ENCODE measurements around the gene CHRDL1.

Gene CHRDL1

DNA sequence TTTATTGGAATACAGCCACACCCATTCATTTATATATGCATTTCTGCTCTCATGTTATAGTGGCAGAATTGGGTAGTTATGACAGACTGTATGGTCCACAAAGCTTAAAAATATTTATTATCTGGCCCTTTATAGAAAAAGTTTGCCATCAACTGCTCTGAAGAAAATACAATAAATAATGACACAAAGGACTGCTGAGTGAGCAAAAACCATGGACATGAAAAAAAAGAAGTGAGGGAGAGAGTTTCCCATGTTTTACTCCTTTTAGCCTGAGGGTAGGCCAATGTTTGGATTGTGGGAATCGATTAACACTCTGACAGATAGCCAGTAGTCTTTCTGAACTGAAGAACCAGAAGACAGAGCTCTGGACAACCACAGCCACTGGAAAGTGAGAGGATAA is 149.2 kb downstream of the CHRDL1 start:
- no peak for DNase-seq
- Histone ChIP-seq H3K27me3 (replicated peaks) (no peaks in the 10 kb centered on the region), H3K36me3 (replicated peaks) (no peaks in the 10 kb centered on the region), H3K27ac (no peak overlapping the region), H3K4me3 (ENCODE audit: low read depth, low read length) (no peak overlapping the region)
- TF ChIP-seq, protein P1, sequence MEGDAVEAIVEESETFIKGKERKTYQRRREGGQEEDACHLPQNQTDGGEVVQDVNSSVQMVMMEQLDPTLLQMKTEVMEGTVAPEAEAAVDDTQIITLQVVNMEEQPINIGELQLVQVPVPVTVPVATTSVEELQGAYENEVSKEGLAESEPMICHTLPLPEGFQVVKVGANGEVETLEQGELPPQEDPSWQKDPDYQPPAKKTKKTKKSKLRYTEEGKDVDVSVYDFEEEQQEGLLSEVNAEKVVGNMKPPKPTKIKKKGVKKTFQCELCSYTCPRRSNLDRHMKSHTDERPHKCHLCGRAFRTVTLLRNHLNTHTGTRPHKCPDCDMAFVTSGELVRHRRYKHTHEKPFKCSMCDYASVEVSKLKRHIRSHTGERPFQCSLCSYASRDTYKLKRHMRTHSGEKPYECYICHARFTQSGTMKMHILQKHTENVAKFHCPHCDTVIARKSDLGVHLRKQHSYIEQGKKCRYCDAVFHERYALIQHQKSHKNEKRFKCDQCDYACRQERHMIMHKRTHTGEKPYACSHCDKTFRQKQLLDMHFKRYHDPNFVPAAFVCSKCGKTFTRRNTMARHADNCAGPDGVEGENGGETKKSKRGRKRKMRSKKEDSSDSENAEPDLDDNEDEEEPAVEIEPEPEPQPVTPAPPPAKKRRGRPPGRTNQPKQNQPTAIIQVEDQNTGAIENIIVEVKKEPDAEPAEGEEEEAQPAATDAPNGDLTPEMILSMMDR (IDR thresholded peaks at IDR 0.05; ENCODE audit: low read depth, low read length, missing control alignments): no peak
- in situ Hi-C loops (cut with HindIII; ENCODE audit: low pct_ligation_motif_present, low sequenced_read_pairs): no loop called here

All from brain microvascular endothelial cell (primary cell).